GM12878 (cell line): ENCODE results near the gene GHDC.

Source experiments
- FOS ChIP-seq: IDR thresholded peaks from 3 replicates; pipeline ENCODE4 v1.6.1; 2011; ENCODE audit warnings: borderline replicate concordance; ENCODE audit not compliant: insufficient read length; ENCODE audit errors: extremely low read depth
- JUND ChIP-seq: IDR thresholded peaks from 2 replicates; pipeline ENCODE4 v1.6.1; 2012; ENCODE audit warnings: low read depth, mild to moderate bottlenecking, low read length, improper control_type of control experiment, moderate library complexity
- MAX ChIP-seq: IDR thresholded peaks from 2 replicates; pipeline ENCODE4 v1.6.1; 2012; ENCODE audit warnings: low read depth, low read length, improper control_type of control experiment
- POLR2A ChIP-seq: IDR thresholded peaks from 2 replicates; pipeline ENCODE4 v1.6.1; 2011; ENCODE audit warnings: low read depth, mild to moderate bottlenecking, low read length
- POLR2AphosphoS2 ChIP-seq: IDR thresholded peaks from 2 replicates; pipeline ENCODE4 v1.6.1; 2011; ENCODE audit warnings: low read depth, mild to moderate bottlenecking, low read length, improper control_type of control experiment, moderate library complexity
- RCOR1 ChIP-seq: conservative IDR thresholded peaks from 2 replicates; pipeline ENCODE4 v1.6.1; 2012; ENCODE audit warnings: low read depth, low read length, improper control_type of control experiment
- STAT3 ChIP-seq: IDR thresholded peaks from 2 replicates; pipeline ENCODE4 v1.6.1; 2011; ENCODE audit warnings: low read depth, low read length, improper control_type of control experiment
- TBL1XR1 ChIP-seq: IDR thresholded peaks from 2 replicates; pipeline ENCODE4 v1.6.1; 2012; ENCODE audit warnings: low read depth, low read length, improper control_type of control experiment
- ZBTB11 ChIP-seq: fragments of 450-650 bp; formaldehyde crosslinking; IDR thresholded peaks from 2 replicates; pipeline ENCODE4 v1.5.0; 2022; ENCODE audit warnings: mild to moderate bottlenecking, missing genetic modification characterization
- ZZZ3 ChIP-seq: IDR thresholded peaks from 2 replicates; pipeline ENCODE4 v1.6.1; 2011; ENCODE audit warnings: low read depth; ENCODE audit not compliant: control insufficient read depth, insufficient read length
- TF ChIP-seq, protein P1 (sequence below): fragments of 450-650 bp; formaldehyde crosslinking; IDR thresholded peaks from 2 replicates; pipeline ENCODE4 v1.4.0; 2022; ENCODE audit warnings: mild to moderate bottlenecking, moderate library complexity
- TF ChIP-seq, protein P2 (sequence below): IDR thresholded peaks from 2 replicates; pipeline ENCODE4 v1.6.1; 2012; ENCODE audit warnings: mild to moderate bottlenecking, low read depth, low read length
- TF ChIP-seq, protein P3 (sequence below): fragments of 450-650 bp; IDR thresholded peaks from 2 replicates; pipeline ENCODE4 v1.6.1; 2017; ENCODE audit warnings: mild to moderate bottlenecking, moderate library complexity
- TF ChIP-seq, protein P4 (sequence below), 3 experiments: IDR thresholded peaks in 2 of 3; conservative IDR thresholded peaks in 1 of 3; 2 replicates each; pipeline ENCODE4 v1.5.1; 2011; ENCODE audit warnings: low read depth in 3 of 3, low read length in 3 of 3, mild to moderate bottlenecking in 3 of 3, control low read depth in 2 of 3, moderate library complexity in 2 of 3, inconsistent platforms in 1 of 3, mixed read lengths in 1 of 3; ENCODE audit not compliant: control insufficient read depth in 2 of 3, insufficient read depth in 1 of 3; ENCODE audit errors: extremely low read depth in 1 of 3

DNA sequence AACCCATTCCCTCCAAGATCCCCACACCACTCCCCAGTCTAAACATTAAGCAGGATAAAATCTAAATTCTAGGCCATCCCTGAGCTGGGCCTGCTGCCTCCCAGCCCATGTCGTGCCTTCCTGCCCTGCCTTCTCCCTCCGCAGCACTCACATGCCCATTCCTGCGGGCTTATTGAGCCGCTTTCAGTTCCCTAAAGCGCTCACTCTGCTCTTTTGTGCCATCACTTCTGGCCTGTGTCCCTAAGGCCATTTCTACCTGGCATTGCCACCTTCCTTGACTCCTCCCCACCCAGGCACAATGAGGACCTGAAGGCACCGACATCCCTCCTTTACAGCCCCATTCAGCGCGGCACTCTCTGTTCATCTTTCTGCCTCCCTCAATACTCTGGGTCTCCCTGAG lies 26.5 kb downstream of the GHDC start:
- TF ChIP-seq, protein P1, sequence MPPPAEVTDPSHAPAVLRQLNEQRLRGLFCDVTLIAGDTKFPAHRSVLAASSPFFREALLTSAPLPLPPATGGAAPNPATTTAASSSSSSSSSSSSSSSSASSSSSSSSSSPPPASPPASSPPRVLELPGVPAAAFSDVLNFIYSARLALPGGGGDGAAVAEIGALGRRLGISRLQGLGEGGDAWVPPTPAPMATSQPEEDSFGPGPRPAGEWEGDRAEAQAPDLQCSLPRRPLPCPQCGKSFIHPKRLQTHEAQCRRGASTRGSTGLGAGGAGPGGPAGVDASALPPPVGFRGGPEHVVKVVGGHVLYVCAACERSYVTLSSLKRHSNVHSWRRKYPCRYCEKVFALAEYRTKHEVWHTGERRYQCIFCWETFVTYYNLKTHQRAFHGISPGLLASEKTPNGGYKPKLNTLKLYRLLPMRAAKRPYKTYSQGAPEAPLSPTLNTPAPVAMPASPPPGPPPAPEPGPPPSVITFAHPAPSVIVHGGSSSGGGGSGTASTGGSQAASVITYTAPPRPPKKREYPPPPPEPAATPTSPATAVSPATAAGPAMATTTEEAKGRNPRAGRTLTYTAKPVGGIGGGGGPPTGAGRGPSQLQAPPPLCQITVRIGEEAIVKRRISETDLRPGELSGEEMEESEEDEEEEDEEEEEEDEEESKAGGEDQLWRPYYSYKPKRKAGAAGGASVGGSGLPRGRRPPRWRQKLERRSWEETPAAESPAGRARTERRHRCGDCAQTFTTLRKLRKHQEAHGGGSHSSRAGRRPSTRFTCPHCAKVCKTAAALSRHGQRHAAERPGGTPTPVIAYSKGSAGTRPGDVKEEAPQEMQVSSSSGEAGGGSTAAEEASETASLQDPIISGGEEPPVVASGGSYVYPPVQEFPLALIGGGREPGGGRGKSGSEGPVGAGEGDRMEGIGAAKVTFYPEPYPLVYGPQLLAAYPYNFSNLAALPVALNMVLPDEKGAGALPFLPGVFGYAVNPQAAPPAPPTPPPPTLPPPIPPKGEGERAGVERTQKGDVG (CRISPR knock-in tag) = no peak
- TF ChIP-seq STAT3 = no peak
- TF ChIP-seq, protein P2, sequence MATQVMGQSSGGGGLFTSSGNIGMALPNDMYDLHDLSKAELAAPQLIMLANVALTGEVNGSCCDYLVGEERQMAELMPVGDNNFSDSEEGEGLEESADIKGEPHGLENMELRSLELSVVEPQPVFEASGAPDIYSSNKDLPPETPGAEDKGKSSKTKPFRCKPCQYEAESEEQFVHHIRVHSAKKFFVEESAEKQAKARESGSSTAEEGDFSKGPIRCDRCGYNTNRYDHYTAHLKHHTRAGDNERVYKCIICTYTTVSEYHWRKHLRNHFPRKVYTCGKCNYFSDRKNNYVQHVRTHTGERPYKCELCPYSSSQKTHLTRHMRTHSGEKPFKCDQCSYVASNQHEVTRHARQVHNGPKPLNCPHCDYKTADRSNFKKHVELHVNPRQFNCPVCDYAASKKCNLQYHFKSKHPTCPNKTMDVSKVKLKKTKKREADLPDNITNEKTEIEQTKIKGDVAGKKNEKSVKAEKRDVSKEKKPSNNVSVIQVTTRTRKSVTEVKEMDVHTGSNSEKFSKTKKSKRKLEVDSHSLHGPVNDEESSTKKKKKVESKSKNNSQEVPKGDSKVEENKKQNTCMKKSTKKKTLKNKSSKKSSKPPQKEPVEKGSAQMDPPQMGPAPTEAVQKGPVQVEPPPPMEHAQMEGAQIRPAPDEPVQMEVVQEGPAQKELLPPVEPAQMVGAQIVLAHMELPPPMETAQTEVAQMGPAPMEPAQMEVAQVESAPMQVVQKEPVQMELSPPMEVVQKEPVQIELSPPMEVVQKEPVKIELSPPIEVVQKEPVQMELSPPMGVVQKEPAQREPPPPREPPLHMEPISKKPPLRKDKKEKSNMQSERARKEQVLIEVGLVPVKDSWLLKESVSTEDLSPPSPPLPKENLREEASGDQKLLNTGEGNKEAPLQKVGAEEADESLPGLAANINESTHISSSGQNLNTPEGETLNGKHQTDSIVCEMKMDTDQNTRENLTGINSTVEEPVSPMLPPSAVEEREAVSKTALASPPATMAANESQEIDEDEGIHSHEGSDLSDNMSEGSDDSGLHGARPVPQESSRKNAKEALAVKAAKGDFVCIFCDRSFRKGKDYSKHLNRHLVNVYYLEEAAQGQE = no peak
- no peak for TF ChIP-seq POLR2A
- TF ChIP-seq, protein P3, sequence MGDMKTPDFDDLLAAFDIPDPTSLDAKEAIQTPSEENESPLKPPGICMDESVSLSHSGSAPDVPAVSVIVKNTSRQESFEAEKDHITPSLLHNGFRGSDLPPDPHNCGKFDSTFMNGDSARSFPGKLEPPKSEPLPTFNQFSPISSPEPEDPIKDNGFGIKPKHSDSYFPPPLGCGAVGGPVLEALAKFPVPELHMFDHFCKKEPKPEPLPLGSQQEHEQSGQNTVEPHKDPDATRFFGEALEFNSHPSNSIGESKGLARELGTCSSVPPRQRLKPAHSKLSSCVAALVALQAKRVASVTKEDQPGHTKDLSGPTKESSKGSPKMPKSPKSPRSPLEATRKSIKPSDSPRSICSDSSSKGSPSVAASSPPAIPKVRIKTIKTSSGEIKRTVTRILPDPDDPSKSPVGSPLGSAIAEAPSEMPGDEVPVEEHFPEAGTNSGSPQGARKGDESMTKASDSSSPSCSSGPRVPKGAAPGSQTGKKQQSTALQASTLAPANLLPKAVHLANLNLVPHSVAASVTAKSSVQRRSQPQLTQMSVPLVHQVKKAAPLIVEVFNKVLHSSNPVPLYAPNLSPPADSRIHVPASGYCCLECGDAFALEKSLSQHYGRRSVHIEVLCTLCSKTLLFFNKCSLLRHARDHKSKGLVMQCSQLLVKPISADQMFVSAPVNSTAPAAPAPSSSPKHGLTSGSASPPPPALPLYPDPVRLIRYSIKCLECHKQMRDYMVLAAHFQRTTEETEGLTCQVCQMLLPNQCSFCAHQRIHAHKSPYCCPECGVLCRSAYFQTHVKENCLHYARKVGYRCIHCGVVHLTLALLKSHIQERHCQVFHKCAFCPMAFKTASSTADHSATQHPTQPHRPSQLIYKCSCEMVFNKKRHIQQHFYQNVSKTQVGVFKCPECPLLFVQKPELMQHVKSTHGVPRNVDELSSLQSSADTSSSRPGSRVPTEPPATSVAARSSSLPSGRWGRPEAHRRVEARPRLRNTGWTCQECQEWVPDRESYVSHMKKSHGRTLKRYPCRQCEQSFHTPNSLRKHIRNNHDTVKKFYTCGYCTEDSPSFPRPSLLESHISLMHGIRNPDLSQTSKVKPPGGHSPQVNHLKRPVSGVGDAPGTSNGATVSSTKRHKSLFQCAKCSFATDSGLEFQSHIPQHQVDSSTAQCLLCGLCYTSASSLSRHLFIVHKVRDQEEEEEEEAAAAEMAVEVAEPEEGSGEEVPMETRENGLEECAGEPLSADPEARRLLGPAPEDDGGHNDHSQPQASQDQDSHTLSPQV = no peak
- no peak for TF ChIP-seq RCOR1
- TF ChIP-seq, protein P4, sequence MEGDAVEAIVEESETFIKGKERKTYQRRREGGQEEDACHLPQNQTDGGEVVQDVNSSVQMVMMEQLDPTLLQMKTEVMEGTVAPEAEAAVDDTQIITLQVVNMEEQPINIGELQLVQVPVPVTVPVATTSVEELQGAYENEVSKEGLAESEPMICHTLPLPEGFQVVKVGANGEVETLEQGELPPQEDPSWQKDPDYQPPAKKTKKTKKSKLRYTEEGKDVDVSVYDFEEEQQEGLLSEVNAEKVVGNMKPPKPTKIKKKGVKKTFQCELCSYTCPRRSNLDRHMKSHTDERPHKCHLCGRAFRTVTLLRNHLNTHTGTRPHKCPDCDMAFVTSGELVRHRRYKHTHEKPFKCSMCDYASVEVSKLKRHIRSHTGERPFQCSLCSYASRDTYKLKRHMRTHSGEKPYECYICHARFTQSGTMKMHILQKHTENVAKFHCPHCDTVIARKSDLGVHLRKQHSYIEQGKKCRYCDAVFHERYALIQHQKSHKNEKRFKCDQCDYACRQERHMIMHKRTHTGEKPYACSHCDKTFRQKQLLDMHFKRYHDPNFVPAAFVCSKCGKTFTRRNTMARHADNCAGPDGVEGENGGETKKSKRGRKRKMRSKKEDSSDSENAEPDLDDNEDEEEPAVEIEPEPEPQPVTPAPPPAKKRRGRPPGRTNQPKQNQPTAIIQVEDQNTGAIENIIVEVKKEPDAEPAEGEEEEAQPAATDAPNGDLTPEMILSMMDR (IDR thresholded peaks at IDR 0.05 in 2 of 3, conservative IDR thresholded peaks at IDR 0.05 in 1 of 3; ENCODE audit: control insufficient read depth in 2 of 3, extremely low read depth in 1 of 3, insufficient read depth in 1 of 3, low read depth in 3 of 3, low read length in 3 of 3) = no peak
- TF ChIP-seq MAX = no peak
- no peak for TF ChIP-seq JUND
- no peak for TF ChIP-seq POLR2AphosphoS2
- TF ChIP-seq FOS = no peak
- TF ChIP-seq ZBTB11 = no peak
- no peak for TF ChIP-seq ZZZ3
- TF ChIP-seq TBL1XR1 = no peak
